GM21619 (cell line): ENCODE results near the gene NEK1.

ENCODE experiments used
- ATAC-seq: cut with Tn5 transposase; IDR thresholded peaks from one replicate; pipeline ENCODE4 v1.9.1; 2021; ENCODE audit not compliant: unreplicated experiment

NEK1 gene, protein sequence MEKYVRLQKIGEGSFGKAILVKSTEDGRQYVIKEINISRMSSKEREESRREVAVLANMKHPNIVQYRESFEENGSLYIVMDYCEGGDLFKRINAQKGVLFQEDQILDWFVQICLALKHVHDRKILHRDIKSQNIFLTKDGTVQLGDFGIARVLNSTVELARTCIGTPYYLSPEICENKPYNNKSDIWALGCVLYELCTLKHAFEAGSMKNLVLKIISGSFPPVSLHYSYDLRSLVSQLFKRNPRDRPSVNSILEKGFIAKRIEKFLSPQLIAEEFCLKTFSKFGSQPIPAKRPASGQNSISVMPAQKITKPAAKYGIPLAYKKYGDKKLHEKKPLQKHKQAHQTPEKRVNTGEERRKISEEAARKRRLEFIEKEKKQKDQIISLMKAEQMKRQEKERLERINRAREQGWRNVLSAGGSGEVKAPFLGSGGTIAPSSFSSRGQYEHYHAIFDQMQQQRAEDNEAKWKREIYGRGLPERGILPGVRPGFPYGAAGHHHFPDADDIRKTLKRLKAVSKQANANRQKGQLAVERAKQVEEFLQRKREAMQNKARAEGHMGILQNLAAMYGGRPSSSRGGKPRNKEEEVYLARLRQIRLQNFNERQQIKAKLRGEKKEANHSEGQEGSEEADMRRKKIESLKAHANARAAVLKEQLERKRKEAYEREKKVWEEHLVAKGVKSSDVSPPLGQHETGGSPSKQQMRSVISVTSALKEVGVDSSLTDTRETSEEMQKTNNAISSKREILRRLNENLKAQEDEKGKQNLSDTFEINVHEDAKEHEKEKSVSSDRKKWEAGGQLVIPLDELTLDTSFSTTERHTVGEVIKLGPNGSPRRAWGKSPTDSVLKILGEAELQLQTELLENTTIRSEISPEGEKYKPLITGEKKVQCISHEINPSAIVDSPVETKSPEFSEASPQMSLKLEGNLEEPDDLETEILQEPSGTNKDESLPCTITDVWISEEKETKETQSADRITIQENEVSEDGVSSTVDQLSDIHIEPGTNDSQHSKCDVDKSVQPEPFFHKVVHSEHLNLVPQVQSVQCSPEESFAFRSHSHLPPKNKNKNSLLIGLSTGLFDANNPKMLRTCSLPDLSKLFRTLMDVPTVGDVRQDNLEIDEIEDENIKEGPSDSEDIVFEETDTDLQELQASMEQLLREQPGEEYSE (N-terminal part only)

DNA sequence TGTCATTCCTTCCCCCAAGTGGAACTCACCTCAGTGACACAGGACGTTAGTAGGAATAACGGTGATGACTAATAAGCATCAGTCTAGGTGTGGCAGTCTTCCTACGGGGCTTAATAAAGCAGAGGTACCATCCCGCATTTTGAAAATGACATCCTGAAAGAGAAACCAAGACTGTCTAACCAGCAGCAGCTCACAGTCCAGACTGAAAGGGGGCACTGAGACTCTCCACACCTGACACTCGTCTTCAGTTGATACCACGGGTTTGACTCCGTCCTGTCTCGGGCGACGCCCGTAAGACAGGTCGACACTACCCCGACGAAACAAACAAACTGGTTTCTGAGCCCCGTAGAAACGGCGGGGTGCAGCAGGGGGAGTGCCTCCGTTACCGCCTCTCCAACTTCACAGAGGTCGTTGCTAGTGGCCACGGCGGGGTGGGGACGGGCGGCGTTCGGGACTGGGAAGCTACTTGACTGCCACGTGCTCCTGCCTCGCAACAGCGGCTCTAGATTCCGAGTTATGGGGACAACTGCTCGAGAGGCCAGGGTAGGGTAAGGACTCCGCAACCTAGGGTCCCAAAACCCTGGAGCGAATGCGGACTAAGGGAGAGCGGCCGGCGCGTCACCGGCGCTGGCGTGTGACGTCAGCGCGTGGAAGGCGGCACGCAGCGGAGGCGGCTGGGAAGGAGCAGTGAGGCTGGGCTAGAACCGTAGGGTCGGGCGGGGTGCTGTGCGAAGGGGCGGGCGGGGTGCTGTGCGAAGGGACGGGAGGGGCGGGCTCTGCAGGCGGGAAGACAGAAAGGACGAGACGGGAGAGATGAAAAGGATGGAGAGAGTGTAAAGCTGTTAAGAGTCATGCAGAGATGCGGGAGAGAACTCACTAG, at the start of gene NEK1:
Gene NEK1, minus strand, starts transcription at position 593 of the 880 bp plus-strand sequence. CDS start 9,953 bp downstream, outside the sequence.
- peak; percentile 92 for ATAC-seq

DNA sequence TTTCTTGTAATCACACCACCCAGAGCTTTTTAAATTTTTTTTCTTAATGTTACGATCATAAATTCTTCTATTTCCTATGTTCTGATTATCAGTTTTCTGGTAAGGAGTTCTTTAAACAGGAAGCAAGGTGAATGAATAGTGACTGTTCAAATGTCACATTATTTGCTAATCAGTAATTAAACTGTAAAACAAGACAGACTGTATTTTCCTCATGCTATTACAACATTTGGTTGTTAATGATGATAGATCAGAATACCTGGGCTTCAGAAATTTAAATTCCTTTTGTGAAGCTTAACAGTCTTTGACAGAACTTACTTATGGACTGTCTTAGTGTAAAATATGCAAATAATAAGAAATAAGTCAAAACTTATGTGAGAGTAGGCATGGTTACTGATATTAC, 49.4 kb upstream of the NEK1 start:
- no peak for ATAC-seq

DNA sequence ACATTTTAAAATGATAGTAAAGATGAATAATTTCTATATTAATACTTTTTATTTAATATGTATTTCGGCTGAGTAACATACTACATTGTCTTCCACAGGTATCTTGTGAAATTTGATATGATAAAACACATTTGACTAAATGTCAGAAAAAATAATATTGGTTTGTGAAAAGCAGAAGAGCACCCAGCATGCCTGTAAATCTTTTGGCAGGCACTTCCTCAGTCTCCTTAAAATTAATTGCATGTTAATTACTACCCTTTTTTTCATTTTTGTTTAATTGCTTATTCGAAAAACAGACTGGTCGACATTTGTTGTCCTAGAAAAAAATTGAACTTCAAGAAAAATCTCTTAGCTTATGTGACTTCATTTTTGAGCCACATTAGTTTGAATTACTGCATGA, 48.5 kb upstream of the NEK1 start:
- no peak for ATAC-seq

DNA sequence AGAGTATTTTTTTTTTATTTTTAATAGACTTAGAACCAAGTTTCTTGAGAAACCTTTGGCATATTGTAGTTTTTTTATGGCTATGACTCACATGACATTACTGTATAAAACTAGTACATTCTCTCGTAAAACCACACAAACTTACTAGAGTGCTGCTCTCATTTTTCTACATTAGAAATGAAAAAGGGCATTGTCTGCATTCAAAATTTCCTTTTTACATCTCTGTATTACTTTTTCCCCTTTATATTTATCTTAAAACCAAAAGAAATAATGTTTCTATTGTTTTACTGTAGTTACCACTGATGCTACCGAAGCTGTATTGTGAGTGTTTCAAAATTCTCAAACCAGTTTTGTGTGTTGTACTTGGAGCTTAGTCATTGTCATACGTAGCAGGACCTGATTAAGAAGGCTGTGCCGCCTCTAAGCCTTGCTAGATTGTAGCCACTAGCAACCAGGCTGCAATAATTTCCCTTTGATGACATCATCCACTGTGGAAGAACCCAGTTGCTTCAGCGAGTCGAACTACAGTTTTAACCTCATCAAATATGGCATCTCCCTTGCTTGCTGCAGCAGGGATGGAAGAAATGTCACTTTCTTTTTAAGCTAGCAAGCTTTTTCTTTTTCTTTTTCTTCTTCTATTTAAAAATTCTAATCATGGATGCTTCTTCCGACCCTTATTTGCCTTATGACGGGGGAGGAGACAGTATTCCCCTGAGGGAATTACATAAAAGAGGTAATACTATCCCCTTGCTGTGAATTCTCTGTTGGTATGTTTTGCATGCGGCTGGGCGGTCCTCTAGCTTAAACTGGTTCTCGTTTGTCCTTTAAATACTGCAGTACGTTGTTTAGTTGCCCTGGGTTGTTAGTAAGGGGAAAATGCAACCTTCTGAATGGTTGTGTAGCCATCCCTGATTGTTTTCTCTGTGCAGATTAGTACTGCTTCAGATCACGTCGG, 47.6 kb upstream of the NEK1 start:
- peak; percentile 97 for ATAC-seq

DNA sequence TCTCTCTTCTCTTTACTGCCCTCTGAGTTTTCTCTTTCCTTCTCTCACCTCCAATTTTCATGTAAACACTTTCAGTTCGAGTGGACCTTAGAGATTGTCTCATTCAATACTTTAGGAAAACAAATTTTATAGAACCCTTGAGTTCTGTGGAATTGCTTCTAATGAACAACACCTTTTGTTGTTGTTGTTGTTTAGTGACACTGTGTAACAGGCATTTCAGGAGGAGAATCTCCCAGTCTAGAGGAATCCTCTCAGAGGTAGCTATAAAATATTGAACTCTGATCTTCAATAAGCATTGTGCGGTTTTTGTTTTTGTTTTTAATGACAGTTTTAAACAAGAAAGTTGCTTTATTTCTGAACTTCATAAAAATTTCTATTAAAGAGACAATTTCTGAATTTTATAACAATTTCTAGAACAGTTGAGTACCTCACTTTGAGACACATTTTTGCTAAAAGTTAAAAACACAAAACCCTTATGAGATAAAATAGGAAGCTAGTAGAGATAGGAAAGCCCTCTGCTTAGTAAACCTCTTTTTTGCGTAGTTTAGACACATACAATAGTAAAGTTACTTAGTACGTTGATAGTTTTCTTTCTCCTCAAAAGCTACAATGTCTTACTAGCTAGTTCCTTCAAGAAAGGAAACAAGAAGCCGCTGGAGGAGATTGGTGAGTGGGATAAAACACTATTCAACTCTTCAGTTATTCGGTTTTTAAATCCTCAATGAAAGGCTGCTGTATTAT, 46.8 kb upstream of the NEK1 start:
- no peak for ATAC-seq

DNA sequence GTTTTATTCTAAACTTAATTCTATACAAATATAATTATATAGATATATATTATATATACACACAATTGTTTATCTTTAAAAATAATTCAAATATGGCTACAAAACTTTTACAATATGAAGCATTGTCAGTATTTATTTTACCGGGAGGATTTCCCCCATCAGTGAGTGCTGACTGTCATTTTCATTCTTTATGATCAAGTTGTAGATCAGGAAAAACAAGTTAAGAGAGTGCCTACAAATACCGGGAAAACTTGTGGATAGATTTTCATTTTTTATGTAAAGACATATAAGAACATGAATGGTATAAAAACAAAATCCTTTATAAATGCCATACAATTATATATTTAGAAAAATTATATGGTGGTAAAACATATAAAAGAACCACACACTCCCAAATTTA, 45.8 kb upstream of the NEK1 start:
- ATAC-seq, result no peak

DNA sequence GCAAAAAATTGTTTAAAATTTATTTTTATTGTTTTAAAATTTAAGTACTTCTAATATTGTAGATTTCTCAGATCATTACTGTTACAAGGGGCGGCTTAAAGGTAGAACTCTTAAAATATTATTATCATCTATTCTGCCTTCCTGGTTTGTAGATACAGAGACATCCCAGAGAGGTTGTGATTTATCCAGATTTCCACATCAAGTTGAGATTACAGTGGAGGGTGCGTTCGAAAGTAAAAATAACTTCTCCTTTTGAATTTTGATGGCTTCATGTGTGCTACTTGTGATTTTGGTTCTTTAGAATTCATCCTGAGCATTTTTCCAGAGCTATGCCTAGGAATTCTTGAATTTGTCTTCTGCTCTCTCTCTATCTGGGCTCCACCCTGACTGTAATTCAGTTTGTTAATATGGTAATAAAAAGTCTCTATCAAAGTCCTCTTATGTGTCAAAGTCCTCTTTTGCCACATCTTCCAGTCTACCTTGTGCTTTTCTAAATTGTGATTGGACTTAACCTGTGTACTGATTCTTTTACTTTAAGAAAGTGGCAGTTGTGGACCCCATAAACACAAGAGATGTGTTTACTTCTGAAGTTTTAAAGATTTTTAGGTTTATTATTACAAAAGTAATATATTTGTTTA, 45.2 kb upstream of the NEK1 start:
- no peak for ATAC-seq

DNA sequence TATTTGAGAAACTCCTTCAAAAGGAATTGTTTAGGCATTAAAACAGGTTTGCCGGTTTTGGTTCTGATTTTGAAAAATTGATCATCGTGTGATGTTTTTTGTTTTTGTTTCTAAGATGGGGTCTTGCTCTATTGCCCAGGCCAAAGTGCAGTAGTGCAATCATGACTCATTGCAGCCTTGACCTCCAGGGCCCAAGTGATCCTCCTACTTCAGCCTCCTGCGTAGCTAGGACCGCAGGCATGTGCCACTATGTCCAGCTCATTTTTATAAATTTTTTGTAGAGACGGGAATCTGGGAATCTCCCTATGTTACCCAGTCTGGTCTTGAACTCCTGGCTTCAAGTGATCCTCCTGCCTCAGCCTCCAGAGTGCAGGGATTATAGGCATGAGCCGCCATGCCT, 43.0 kb upstream of the NEK1 start:
- no peak for ATAC-seq

DNA sequence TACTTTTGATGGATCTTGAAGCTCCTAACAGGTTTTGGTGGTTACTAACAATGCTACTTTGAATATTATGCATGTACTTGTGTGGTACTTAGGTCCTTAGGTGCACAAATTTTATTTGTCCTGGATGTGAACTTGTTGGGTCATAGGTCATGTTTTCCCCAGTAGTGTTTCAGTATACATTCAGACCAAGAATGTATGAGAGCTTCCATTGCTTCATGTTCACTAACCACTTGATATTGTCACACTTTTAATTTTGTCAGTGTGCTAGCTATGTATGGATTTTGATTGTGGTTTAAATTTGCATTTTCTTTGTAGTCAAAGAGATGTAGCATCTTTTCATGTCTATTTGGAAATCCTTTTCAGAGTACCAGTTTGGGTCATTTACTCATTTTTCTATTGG, 40.2 kb upstream of the NEK1 start:
- ATAC-seq, result no peak

DNA sequence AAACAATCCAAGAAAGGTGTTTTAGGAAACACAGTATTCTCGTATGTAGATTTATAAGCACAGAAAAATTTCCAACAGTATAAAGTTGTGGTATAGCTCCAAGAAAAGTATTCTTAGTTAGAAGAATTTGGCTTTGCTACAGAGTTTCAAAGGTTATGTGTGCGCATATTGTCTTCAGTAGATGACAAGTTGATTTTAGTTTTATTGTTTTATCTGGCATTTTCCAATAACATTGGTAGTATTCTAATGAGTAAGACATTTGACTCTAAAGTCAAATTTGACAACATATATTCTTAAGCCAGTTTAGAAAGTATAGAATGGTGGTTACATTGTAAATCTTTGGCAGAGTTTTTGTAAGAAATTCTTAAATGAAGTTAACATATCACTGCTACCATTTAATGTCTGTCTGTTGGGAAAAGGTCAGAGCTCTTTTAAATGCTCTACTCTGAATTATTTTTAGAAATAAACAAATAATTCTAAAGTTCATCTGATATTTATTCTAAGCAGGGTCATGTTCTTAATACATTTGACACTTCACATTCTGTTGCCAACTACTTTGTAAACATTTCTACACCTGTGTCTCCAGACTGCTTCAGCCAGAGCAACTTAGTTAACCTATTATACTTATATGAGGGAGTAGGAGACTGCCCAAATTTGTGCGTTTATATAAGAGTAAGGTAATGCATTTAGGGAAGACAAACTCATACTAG, 38.0 kb upstream of the NEK1 start:
- no peak for ATAC-seq

DNA sequence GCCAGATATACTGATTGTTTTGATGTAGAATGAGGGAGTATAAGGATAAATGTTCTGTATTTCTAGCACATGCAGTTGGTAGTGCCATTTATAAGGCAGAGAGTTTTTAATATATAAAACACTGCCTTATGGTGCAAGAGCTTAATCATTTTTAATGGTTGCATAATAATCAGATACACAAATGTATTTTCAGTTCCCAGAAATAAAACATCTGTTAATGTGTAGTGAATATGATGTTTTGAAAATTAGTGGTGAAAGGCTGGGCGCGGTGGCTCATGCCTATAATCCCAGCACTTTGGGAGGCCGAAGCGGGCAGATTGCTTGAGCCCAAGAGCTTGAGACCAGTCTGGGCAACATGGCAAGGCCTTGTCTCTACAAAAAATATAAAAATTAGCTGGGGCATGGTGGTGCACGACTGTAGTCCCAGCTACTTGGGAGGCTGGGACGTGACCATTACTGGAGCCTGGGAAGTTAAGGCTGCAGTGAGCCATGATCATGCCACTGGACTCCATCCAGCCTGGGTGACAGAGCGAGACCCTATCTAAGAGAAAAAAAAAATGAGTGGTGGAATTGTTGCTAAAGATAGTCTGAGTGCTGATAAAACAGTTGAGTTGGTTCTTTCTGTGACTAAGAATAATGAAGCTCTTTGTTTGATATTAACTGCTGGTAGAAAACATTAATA, 37.3 kb upstream of the NEK1 start:
- ATAC-seq, result no peak

DNA sequence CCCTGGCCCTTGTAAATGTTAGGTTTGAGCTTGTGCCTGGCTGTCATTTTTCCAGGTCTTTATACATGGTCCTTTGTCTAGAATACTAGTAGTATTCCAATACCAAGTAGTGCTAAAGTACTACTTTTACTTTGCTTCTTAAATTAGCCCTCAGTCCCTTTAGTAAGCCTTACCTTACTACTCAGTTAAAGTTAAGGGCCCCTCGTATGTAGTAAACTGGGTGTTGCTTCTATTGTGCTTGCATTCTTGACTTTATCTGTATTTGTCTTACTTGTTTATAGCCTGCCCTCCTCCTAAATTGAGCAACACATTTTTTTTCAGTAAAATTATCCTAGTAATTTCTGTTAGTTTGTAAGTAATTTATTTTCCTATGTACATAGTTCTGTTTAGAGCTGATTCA, 33.2 kb upstream of the NEK1 start:
- ATAC-seq, result no peak

DNA sequence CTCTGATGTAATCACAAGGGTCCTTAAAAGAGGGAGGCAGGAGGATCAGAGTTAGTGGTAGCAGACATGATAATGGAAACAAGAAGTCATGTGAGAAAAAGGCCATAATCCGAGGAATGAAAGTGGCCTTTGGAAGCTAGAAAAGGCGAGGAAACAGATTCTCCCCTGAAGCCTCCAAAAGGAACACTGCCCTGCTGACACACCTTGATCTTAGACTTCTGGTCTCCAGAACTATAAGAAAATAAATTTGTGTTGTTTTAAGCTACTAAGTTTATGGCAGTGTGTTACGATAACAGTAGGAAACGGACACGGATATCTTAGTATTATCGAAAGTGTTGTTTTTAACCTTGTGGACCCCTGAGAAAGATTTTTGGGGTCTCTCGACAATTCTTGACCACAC, 32.4 kb upstream of the NEK1 start:
- ATAC-seq, result no peak

DNA sequence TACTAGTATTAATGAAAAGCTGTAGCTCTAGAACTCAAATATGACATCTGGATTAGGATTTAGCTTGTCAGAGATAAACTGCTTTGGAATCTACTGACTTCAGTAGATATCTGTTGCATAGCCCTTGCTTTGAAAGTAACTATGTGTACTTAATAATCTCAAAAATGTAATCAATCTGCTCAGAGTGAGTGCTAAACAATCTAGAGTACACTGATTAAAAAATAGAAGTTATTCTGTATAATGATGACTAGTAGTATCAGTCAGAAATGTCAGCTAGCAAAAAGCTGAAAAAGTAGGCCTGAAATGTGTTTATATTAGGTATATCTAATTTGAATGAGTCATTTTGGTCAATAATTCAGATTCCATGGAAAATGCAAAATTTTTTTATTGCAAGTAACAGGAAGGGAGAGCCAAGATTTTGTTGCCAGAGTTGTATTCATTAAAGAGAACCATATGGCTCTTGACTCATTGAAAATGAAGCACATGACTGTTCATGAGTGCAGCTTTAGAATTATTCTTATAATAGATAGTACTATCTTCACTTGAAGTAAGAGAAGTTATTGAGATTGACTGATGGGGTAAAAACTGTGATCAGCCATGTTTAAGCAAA, 28.0 kb upstream of the NEK1 start:
- no peak for ATAC-seq

DNA sequence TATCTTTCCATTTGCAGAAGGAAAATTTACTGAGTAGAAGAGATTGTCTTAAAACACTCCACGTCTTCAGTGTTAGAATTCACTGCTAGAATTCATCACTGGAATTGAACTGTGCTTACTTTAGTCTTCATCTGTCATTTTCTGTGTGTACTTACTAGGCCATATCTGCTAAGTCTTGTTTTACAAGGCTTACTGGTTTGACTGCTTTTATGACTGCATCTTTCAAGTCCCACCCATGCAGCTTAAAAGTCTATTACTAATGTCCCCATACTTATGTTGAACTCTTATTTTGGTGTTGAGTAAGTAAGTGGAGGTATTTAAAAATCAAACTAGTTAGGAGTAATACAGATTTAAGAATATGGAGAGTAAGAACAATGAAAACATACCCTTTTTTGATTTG, 22.6 kb upstream of the NEK1 start:
- ATAC-seq, result no peak

DNA sequence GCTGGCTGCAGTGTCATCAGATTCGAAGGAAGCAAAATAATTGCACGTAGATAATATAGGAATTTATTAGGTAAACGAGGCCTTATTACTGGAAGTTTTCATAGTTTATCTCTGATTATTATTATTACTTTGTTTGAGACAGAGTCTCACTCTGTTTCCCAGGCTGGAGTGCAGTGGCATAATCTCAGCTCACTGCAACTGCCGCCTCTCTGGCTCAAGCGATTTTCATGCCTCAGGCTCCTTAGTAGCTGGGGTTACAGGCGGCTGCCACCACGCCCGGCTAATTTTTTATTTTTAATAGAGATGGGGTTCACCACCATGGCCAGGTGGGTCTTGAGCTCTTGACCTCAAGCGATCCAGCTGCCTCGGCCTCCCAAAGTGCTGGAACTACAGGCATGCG, 20.5 kb upstream of the NEK1 start:
- ATAC-seq, result no peak

DNA sequence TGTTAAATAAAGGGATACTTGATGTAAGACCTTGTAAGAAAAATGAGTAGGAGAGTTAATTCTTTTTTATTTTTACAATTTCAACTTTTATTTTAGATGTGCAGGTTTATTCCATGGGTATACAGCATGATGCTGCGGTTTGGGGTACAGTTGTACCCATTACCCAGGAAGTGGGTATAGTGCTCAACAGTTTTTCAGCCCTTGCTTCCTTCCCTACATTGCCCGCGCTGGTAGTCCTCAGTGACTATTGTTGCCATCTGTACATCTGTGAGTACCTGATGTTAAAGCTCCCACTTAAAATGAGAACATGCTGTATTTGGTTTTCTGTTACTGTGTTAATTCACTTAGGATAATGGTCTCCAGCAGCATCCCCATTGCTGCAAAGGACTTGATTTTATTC, 17.7 kb upstream of the NEK1 start:
- ATAC-seq, result no peak
